Ectodermal cell (in vitro differentiated cells): Measurements from ENCODE around the gene PRDM8. TPM values are rescaled to one million over a fixed set of nuclear protein-coding genes. Genes with fewer than 3 reads are reported as not detected.

Source experiments
- H3K27ac ChIP-seq: 2 replicates; pipeline ENCODE4 v1.7.0; 2013; ENCODE audit warnings: mild to moderate bottlenecking, low read depth, low read length; ENCODE audit not compliant: insufficient read depth, poor library complexity, severe bottlenecking
- H3K27me3 ChIP-seq: 2 replicates; pipeline ENCODE4 v1.7.0; 2013; ENCODE audit warnings: mild to moderate bottlenecking, low read length; ENCODE audit not compliant: insufficient read depth, control insufficient read depth, poor library complexity, severe bottlenecking
- H3K36me3 ChIP-seq: one replicate; pipeline ENCODE4 v1.7.0; 2013; ENCODE audit warnings: low read length; ENCODE audit not compliant: control insufficient read depth, insufficient read depth
- H3K4me1 ChIP-seq: one replicate; pipeline ENCODE4 v1.7.0; 2013; ENCODE audit warnings: low read length; ENCODE audit not compliant: control insufficient read depth, insufficient read depth
- H3K4me3 ChIP-seq: 2 replicates; pipeline ENCODE4 v1.7.0; 2013; ENCODE audit warnings: low read depth, low read length, control low read depth; ENCODE audit not compliant: insufficient read depth
- H3K9me3 ChIP-seq: 2 replicates; pipeline ENCODE4 v1.7.0; 2013; ENCODE audit warnings: mild to moderate bottlenecking, low read length, moderate library complexity; ENCODE audit not compliant: control insufficient read depth
- WGBS, 2 experiments: methylation state at CpG; one replicate each; pipeline ENCODE4 v1.1.7; 2013; ENCODE audit warnings: missing lambda C conversion rate in 2 of 2; 5-methylcytosine and 5-hydroxymethylcytosine counted together
- polyA plus RNA-seq, 4 experiments: library from polyadenylated mRNA; stranded (reverse); fragments of 50-300 nt; gene quantifications; one replicate each; pipeline ENCODE4 v1.2.3, GENCODE V29; 2013

The PRDM8 gene
- polyA plus RNA-seq (2013, experiment 1 of 4), result 0.70 TPM
- polyA plus RNA-seq (2013, experiment 2 of 4), result 0.64 TPM
- polyA plus RNA-seq (2013, experiment 3 of 4), result 0.53 TPM
- 0.69 TPM for polyA plus RNA-seq (2013, experiment 4 of 4)

- Histone ChIP-seq H3K36me3 (no peaks in the 10 kb centered on the region), H3K9me3 (no peaks in the 10 kb centered on the region), H3K27ac (no peak within 1 kb of the TSS), H3K4me1 (peaks cover 44% of the 10 kb centered on the region), H3K4me3 (peak within 1 kb of the TSS; percentile 19), H3K27me3 (peaks cover 100% of the 10 kb centered on the region)
- 0 to 1% methylated on average over 42 of the region's 42 CpGs for WGBS, 2 experiments
Observed at GRCh38 chr4:80196922-80197573, at the start of gene PRDM8. TSS of gene PRDM8 (plus strand) at chr4:80197503. CDS start at chr4:80200081, 2,578 bp downstream.

- H3K27ac ChIP-seq, result no peak overlapping the region
- H3K4me3 ChIP-seq, result no peak overlapping the region
- H3K9me3 ChIP-seq, result no peaks in the 10 kb centered on the region
- H3K36me3 ChIP-seq, result no peaks in the 10 kb centered on the region
- H3K27me3 ChIP-seq, result no peaks in the 10 kb centered on the region
- H3K4me1 ChIP-seq, result no peaks in the 10 kb centered on the region
- WGBS, 2 experiments, result 80% methylated on average over 1 of the region's 1 CpG; no CpG with 5 or more reads in 1 of the 2 experiments
Observed at GRCh38 chr4:80150387-80151180, 46.7 kb upstream of the PRDM8 start.

GRCh38 chr4:80151981-80152380, 45.3 kb upstream of the PRDM8 start:
- Histone ChIP-seq H3K9me3 (no peaks in the 10 kb centered on the region), H3K4me3 (no peak overlapping the region), H3K27me3 (no peaks in the 10 kb centered on the region), H3K36me3 (no peaks in the 10 kb centered on the region), H3K4me1 (no peaks in the 10 kb centered on the region), H3K27ac (no peak overlapping the region)
- WGBS, 2 experiments, result 86 to 95% methylated on average over 2 to 3 of the region's 3 CpGs

- no peak overlapping the region for H3K4me3 ChIP-seq
- H3K36me3 ChIP-seq, result no peaks in the 10 kb centered on the region
- no peaks in the 10 kb centered on the region for H3K4me1 ChIP-seq
- WGBS, 2 experiments, result 91 to 92% methylated on average over 3 to 4 of the region's 4 CpGs
- no peak overlapping the region for H3K27ac ChIP-seq
- no peaks in the 10 kb centered on the region for H3K9me3 ChIP-seq
- no peaks in the 10 kb centered on the region for H3K27me3 ChIP-seq
Observed at GRCh38 chr4:80153874-80154544, 43.3 kb upstream of the PRDM8 start.

- Histone ChIP-seq H3K27ac (no peak overlapping the region), H3K4me3 (no peak overlapping the region), H3K9me3 (no peaks in the 10 kb centered on the region), H3K36me3 (no peaks in the 10 kb centered on the region), H3K27me3 (no peaks in the 10 kb centered on the region), H3K4me1 (no peaks in the 10 kb centered on the region)
- 86 to 95% methylated on average over 1 to 2 of the region's 3 CpGs for WGBS, 2 experiments
Observed at GRCh38 chr4:80154545-80154933, 42.8 kb upstream of the PRDM8 start.

GRCh38 chr4:80155316-80155982, 41.9 kb upstream of the PRDM8 start:
- no peaks in the 10 kb centered on the region for H3K4me1 ChIP-seq
- 60 to 77% methylated on average over 1 of the region's 2 CpGs for WGBS, 2 experiments
- H3K27ac ChIP-seq, result no peak overlapping the region
- H3K4me3 ChIP-seq, result no peak overlapping the region
- no peaks in the 10 kb centered on the region for H3K27me3 ChIP-seq
- no peaks in the 10 kb centered on the region for H3K36me3 ChIP-seq
- H3K9me3 ChIP-seq, result no peaks in the 10 kb centered on the region

GRCh38 chr4:80156410-80156809, 40.9 kb upstream of the PRDM8 start:
- Histone ChIP-seq H3K9me3 (no peaks in the 10 kb centered on the region), H3K36me3 (no peaks in the 10 kb centered on the region), H3K27me3 (no peaks in the 10 kb centered on the region), H3K27ac (no peak overlapping the region), H3K4me3 (no peak overlapping the region), H3K4me1 (no peaks in the 10 kb centered on the region)
- WGBS, 2 experiments, result 95% methylated on average over 2 of the region's 2 CpGs; no CpG with 5 or more reads in 1 of the 2 experiments

- Histone ChIP-seq H3K27ac (no peak overlapping the region), H3K9me3 (no peaks in the 10 kb centered on the region), H3K27me3 (no peaks in the 10 kb centered on the region), H3K4me3 (no peak overlapping the region), H3K4me1 (no peaks in the 10 kb centered on the region), H3K36me3 (no peaks in the 10 kb centered on the region)
- WGBS, 2 experiments, result 91 to 94% methylated on average over 10 to 12 of the region's 12 CpGs
Observed at GRCh38 chr4:80161413-80162058, 35.8 kb upstream of the PRDM8 start.

GRCh38 chr4:80162418-80162817, 34.9 kb upstream of the PRDM8 start:
- Histone ChIP-seq H3K4me3 (no peak overlapping the region), H3K9me3 (no peaks in the 10 kb centered on the region), H3K4me1 (no peaks in the 10 kb centered on the region), H3K27ac (no peak overlapping the region), H3K36me3 (no peaks in the 10 kb centered on the region), H3K27me3 (no peaks in the 10 kb centered on the region)
- 81 to 86% methylated on average over 4 of the region's 4 CpGs for WGBS, 2 experiments
